ENCODE data around the gene BDNF.

DNA sequence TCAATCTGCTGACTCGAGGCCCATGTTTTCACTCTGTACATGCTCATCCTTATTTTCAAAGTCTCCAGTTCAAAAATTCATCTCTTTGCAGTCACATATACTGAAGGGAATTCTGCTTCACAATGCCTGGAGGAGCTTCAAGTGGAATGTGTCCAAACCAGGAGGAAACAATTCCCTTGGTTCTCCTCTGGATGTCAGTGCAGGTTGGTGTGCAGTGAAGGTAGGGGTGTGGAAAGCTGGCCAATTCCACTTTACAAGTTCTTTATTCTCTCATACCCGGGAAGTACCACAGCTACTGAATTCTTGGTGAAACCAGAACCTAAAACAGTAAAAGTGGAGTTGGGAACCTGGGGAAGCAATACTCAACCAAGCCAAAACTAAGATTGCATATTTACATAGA is 57.3 kb downstream of the BDNF start:
- TF ChIP-seq CTCF (IDR thresholded peaks at IDR 0.05): no peak
- no peak for TF ChIP-seq POLR2A (IDR thresholded peaks at IDR 0.05)
